Lower lobe of right lung (tissue), 2 donors: Measurements from ENCODE around the gene NPEPL1. TPM values are rescaled to one million over a fixed set of nuclear protein-coding genes. Genes with fewer than 3 reads are reported as not detected.

Source experiments
- ATAC-seq, 2 donors: fragments of 200-7000 bp; cut with Tn5 transposase; one replicate each; pipeline ENCODE4 v1.9.1; 2020 to 2022; ENCODE audit warnings: mild to moderate bottlenecking in 2 of 2, moderate library complexity in 2 of 2
- DNase-seq: peaks from one replicate; pipeline ENCODE4 v3.0.0-alpha.2; 2020
- H3K27ac ChIP-seq: fragments of 200-600 bp; one replicate; pipeline ENCODE4 v1.8.0; 2022
- H3K27me3 ChIP-seq: fragments of 200-600 bp; one replicate; pipeline ENCODE4 v1.8.0; 2022; ENCODE audit warnings: low read depth
- H3K36me3 ChIP-seq: fragments of 200-600 bp; one replicate; pipeline ENCODE4 v1.8.0; 2022; ENCODE audit warnings: mild to moderate bottlenecking
- H3K4me1 ChIP-seq: fragments of 200-600 bp; one replicate; pipeline ENCODE4 v1.8.0; 2022
- H3K4me3 ChIP-seq: fragments of 200-600 bp; one replicate; pipeline ENCODE4 v1.8.0; 2022; ENCODE audit warnings: mild to moderate bottlenecking
- H3K9me3 ChIP-seq: fragments of 200-600 bp; one replicate; pipeline ENCODE4 v1.8.0; 2022
- intact Hi-C: fragments of 100-400 bp; cut with DNase I; formaldehyde crosslinking; loops from one replicate; pipeline ENCODE4 v1.11.0; 2022
- total RNA-seq: library from RNA; stranded (reverse); fragmentation: NEBNext Ultra II Directional; extraction: Animal tissue kit (Norgen Biotek cat#: 25700); gene quantifications from one replicate; pipeline ENCODE4 v1.2.1, GENCODE V29; 2021
- TF ChIP-seq, protein P1 (sequence below): fragments of 200-600 bp; IDR thresholded peaks from one replicate; pipeline ENCODE4 v1.8.0; 2022; ENCODE audit warnings: antibody characterized with exemption, mild to moderate bottlenecking
- donor health status: DM: no; HTN: yes; CAD: no; lungs with severe emphysema.

NPEPL1 gene
- total RNA-seq, 1 donor from 2014 or later: 40.6 TPM

DNA sequence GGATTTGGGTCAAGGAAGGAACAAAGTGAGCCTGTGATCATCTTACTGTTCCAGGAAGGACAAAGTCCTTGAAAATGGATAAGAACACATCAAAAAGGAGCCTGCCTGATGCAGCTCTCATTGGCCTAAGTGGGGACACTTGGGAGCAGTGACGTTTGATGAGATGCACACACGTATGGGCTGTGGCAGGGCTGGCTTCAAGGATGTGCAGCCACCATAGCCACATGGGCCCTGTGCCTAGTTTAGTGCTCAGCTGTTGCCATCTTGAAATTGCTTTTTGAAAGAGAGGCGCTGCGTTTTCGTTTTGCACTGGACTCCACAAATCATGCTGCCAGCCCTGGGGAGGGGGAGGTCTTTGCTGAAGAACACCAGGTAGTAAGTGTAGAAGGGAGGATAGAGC lies 6.6 kb upstream of the NPEPL1 start:
- intact Hi-C loops: no loop called here
- Histone ChIP-seq H3K4me3 (no peak overlapping the region), H3K4me1 (peaks cover 12% of the 10 kb centered on the region), H3K27ac (no peak overlapping the region), H3K9me3 (no peaks in the 10 kb centered on the region), H3K36me3 (no peaks in the 10 kb centered on the region), H3K27me3 (no peaks in the 10 kb centered on the region)
- DNase-seq: no peak
- TF ChIP-seq, protein P1, sequence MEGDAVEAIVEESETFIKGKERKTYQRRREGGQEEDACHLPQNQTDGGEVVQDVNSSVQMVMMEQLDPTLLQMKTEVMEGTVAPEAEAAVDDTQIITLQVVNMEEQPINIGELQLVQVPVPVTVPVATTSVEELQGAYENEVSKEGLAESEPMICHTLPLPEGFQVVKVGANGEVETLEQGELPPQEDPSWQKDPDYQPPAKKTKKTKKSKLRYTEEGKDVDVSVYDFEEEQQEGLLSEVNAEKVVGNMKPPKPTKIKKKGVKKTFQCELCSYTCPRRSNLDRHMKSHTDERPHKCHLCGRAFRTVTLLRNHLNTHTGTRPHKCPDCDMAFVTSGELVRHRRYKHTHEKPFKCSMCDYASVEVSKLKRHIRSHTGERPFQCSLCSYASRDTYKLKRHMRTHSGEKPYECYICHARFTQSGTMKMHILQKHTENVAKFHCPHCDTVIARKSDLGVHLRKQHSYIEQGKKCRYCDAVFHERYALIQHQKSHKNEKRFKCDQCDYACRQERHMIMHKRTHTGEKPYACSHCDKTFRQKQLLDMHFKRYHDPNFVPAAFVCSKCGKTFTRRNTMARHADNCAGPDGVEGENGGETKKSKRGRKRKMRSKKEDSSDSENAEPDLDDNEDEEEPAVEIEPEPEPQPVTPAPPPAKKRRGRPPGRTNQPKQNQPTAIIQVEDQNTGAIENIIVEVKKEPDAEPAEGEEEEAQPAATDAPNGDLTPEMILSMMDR: no peak
- no peak for ATAC-seq

DNA sequence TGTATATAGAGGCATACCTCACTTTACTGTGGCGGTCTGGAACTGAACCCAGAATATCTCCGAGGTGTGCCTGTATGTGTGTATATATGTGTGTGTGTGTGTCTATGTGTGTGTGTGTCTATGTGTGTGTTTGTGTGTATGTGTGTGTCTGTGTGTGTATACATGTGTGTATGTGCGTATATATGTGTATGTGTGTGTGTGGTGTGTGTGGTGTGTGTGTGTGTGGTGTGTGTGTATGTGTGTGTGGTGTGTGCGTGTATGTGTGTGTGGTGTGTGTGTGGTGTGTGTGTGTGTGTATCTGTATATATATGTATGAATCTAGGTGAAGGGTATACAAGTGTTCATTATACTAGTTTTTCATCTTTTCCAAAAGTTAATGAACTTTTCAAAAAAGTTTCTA lies 4.2 kb upstream of the NPEPL1 start:
- DNase-seq: no peak
- intact Hi-C loops: no loop called here
- Histone ChIP-seq H3K9me3 (no peaks in the 10 kb centered on the region), H3K4me1 (peaks cover 28% of the 10 kb centered on the region), H3K4me3 (no peak overlapping the region), H3K36me3 (no peaks in the 10 kb centered on the region), H3K27me3 (no peaks in the 10 kb centered on the region), H3K27ac (no peak overlapping the region)
- TF ChIP-seq, protein P1: no peak
- ATAC-seq: no peak

DNA sequence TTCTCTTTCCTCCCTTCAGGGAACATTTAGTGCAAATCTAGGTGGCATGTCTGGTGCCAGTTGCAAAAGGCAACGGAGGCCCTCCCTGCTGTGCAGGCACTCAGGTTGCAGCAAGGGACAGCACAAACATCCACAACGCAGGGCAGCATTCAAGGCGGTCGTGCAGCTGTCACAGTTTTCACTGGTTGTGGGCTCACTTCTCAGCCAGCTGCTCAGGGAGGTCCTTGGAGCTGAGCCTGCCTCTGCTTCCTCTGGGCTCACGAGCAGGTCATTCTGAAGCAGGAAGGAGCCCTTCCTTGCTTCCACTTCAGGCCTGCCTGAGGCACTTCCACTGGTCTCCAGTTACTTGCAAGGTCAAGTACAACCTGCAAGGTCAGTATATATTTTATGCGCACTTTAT lies 3.8 kb upstream of the NPEPL1 start:
- Histone ChIP-seq H3K27me3 (no peaks in the 10 kb centered on the region), H3K4me1 (peaks cover 32% of the 10 kb centered on the region), H3K4me3 (no peak overlapping the region), H3K27ac (no peak overlapping the region), H3K36me3 (no peaks in the 10 kb centered on the region), H3K9me3 (no peaks in the 10 kb centered on the region)
- no peak for ATAC-seq
- DNase-seq: no peak
- intact Hi-C loops: no loop called here
- TF ChIP-seq, protein P1: no peak

DNA sequence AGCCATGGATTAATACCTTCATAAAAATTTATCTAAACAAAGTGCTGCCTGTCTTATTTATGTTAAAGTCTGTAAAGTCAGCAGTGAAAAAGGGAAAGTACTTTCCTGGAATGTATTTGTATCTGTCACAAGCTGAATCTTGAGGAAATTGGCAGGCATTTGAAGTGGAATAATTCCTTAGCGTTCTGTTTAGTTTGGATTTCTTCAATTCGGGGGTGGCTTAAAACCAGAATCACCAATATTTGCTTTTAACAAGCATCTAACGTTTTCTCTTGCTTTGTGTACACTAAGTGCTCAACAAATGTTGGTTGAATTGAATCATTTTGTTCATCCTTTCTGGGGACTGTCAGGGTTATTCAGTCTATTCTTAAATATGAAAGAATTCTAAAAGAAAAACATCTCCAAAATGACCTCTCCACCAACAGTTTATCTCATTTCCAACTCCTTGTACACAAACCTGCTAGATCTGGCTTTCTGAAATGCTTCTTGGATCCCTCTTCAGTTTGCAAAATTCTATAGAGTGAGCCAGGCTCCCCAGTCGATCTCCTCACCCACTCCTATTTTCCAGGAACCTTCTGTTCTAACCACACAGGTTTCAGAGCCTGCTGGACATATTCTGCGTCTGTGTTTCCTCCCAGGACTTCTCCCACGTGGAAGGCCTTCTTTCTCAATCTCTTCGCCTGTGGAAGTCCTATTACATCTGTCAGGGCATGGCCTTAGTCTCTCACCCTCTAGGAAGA lies 2.0 kb upstream of the NPEPL1 start:
- Histone ChIP-seq H3K4me3 (no peak overlapping the region), H3K27me3 (no peaks in the 10 kb centered on the region), H3K27ac (peak overlapping the region; percentile 96), H3K4me1 (peaks cover 41% of the 10 kb centered on the region), H3K36me3 (peaks cover 3% of the 10 kb centered on the region), H3K9me3 (no peaks in the 10 kb centered on the region)
- DNase-seq (no peak), ATAC-seq (peak; percentile 6 to 9)
- TF ChIP-seq, protein P1: no peak
- intact Hi-C loops: no loop called here

DNA sequence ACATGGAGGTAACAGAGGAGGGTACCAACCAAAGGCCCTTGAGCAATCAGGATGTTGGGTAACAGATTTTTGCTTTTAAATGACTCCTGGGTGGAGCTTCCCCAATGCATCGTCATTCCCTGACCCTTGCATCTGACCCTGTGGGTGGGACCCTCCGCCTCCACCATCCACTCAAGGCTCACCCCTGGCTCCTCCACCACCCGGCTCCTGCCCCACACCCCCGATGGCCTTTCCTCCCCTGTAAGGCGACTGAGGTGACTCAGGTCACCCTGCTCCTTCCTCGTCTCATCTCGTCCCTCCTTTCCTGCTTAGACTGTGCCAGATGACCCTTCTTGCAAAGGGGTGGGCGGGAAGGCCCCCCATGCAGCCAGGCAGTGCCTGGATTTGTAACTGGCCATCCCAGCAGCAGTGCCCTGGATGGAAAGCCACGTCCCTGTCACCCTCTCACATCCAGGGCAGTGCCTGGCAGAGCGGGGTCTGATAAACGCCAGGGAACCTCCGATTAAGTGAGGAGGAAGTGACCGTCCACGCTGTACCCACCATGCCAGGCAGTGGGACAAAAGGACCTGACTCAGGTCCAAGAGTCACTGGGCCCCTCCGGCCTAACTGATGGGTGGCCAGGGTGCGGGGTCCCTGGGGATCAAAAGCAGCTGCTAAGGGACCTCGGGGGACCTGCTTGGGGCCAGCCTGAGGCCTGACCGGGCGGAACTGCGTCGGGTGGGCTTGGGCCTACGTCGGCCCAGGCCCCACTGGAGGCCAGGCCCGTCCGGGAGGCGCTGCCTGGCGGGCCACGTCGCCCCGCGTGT lies 624 bp upstream of the NPEPL1 start:
- ATAC-seq: peak; percentile 67 to 77
- H3K27me3 ChIP-seq: no peaks in the 10 kb centered on the region
- peaks cover 17% of the 10 kb centered on the region for H3K36me3 ChIP-seq
- peak; percentile 85 for DNase-seq
- H3K4me1 ChIP-seq: peaks cover 41% of the 10 kb centered on the region
- intact Hi-C loops: no loop called here
- TF ChIP-seq, protein P1: no peak
- no peaks in the 10 kb centered on the region for H3K9me3 ChIP-seq
- H3K27ac ChIP-seq: peak overlapping the region; percentile 96
- peak overlapping the region; percentile 10 for H3K4me3 ChIP-seq
